ENCODE results near the gene RAB7A. TPM values are rescaled to one million over a fixed set of nuclear protein-coding genes. Genes with fewer than 3 reads are reported as not detected.

The RAB7A gene
- total and polyA plus RNA-seq, 2 of the 8 experiments (the other 6 are each of a cell fraction or from before 2014, with no cell fraction given), result 179 to 195 TPM

DNA sequence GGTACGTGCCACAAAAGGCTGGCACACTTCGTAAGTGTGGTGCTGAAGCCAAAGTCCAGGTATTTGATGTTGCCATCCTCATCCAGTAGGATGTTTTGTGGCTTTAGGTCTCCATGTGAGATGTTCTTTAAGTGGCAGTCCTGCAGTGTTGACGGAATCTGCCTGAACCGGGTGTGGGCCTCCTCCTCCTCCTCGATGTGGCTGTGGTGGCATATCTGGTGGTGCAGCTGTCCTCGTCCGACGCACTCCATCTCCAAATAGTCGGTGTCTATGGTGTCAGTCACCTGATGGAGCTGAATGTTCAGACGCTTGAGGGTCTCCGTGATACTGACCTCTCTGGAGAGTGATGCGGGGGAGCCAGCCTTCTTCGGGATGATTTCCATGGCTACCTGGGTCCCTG, 123.0 kb downstream of the RAB7A start (continued):
- TF ChIP-seq YY1 (IDR thresholded peaks at IDR 0.05; ENCODE audit: low read depth, low read length) (no peak), JUND (IDR thresholded peaks at IDR 0.05; ENCODE audit: low read length) (no peak), POLR2A (IDR thresholded peaks at IDR 0.05; ENCODE audit: control extremely low read depth in 1 of 2, low read depth in 2 of 2, low read length in 2 of 2) (no peak), TEAD4 (IDR thresholded peaks at IDR 0.05; ENCODE audit: low read depth, low read length) (no peak), CBX8 (IDR thresholded peaks at IDR 0.05; ENCODE audit: borderline replicate concordance, low read depth, low read length) (no peak)
- TF ChIP-seq, protein P1, sequence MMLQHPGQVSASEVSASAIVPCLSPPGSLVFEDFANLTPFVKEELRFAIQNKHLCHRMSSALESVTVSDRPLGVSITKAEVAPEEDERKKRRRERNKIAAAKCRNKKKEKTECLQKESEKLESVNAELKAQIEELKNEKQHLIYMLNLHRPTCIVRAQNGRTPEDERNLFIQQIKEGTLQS (IDR thresholded peaks at IDR 0.05; ENCODE audit: insufficient read depth, low read depth, low read length), result no peak

Data from H1 (cell line).